Upper lobe of left lung (tissue), 6 donors: ENCODE data around the gene BBLN. TPM values are rescaled to one million over a fixed set of nuclear protein-coding genes. Genes with fewer than 3 reads are reported as not detected.

Source experiments
- ATAC-seq, 2 donors: fragments of 200-7000 bp; cut with Tn5 transposase; one replicate each; pipeline ENCODE4 v1.9.1; 2022; ENCODE audit warnings: mild to moderate bottlenecking in 2 of 2, moderate library complexity in 2 of 2; ENCODE audit not compliant: low FRiP score in 2 of 2
- DNase-seq, 2 donors: peaks; one replicate each; pipeline ENCODE4 v3.0.0-alpha.2; 2019 to 2020
- H3K27ac ChIP-seq, 4 donors: fragments of 200-600 bp; sonication (generic); one replicate each; pipeline ENCODE4 v1.5.1; 2016 to 2019
- H3K27me3 ChIP-seq, 4 donors: fragments of 200-600 bp; sonication (generic); one replicate each; pipeline ENCODE4 v1.5.1; 2017 to 2019
- H3K36me3 ChIP-seq, 4 donors: fragments of 200-600 bp; sonication (generic); one replicate each; pipeline ENCODE4 v1.5.1; 2016 to 2019
- H3K4me1 ChIP-seq, 4 donors: fragments of 200-600 bp; sonication (generic); one replicate each; pipeline ENCODE4 v1.5.1; 2018 to 2019
- H3K4me3 ChIP-seq, 4 donors: fragments of 200-600 bp; sonication (generic); one replicate each; pipeline ENCODE4 v1.5.1; 2017 to 2019; ENCODE audit warnings: mild to moderate bottlenecking in 2 of 4, moderate library complexity in 1 of 4
- H3K9me3 ChIP-seq, 4 donors: fragments of 200-600 bp; sonication (generic); one replicate each; pipeline ENCODE4 v1.5.1; 2018 to 2019
- CTCF ChIP-seq, 6 experiments: fragments of 450-650 bp in 4 of 6; fragments of 200-600 bp in 2 of 6; sonication (generic) in 2 of 6; IDR thresholded peaks; one replicate each; pipeline ENCODE4 v1.5.1; 2016 to 2019; ENCODE audit warnings: antibody characterized with exemption in 6 of 6
- EP300 ChIP-seq, 4 donors: sonication (generic); formaldehyde crosslinking; IDR thresholded peaks; one replicate each; pipeline ENCODE4 v1.5.1; 2017; ENCODE audit warnings: antibody characterized with exemption in 4 of 4, control low read depth in 2 of 4
- POLR2A ChIP-seq, 4 donors: fragments of 450-650 bp; IDR thresholded peaks; one replicate each; pipeline ENCODE4 v1.5.1; 2016 to 2017; ENCODE audit warnings: antibody characterized with exemption in 4 of 4, mild to moderate bottlenecking in 2 of 4
- POLR2AphosphoS5 ChIP-seq, 2 donors: sonication (generic); formaldehyde crosslinking; IDR thresholded peaks; one replicate each; pipeline ENCODE4 v1.5.1; 2017; ENCODE audit warnings: antibody characterized with exemption in 2 of 2
- WGBS, 2 donors: methylation state at CpG; one replicate each; pipeline ENCODE4 v1.1.5; 2017 to 2018; 5-methylcytosine and 5-hydroxymethylcytosine counted together
- total RNA-seq, 6 donors: library from RNA; depleted of rRNA in 4 of 6; stranded (reverse); fragments of >200 nt in 4 of 6; gene quantifications; one replicate each; pipeline versions ENCODE4 v1.1.0 to v1.2.1, GENCODE V29; 2016 to 2021
- donor health status: DM: no; HTN: no; CAD: no; lungs with moderate emphysema.
- donor health status: DM: no; HTN: yes; CAD: no; lungs with severe emphysema.

BBLN gene
- total RNA-seq, 6 donors from 2014 or later = 62.4 to 204 (median 102) TPM

- TF ChIP-seq POLR2A (IDR thresholded peaks at IDR 0.05) = no peak
- no peak for TF ChIP-seq POLR2AphosphoS5 (IDR thresholded peaks at IDR 0.05)
- TF ChIP-seq EP300 (IDR thresholded peaks at IDR 0.05) = no peak
- TF ChIP-seq CTCF (IDR thresholded peaks at IDR 0.05) = no peak
- WGBS, 2 donors = 94 to 96% methylated on average over 8 of the region's 8 CpGs
Observed at GRCh38 chr9:128169492-128169891, 9.4 kb downstream of the BBLN start.

GRCh38 chr9:128169925-128170324 lies 9.9 kb downstream of the BBLN start:
- peaks cover 11 to 80% (median 64%) of the 10 kb centered on the region in 4 donors for H3K36me3 ChIP-seq
- WGBS, 2 donors = 92 to 95% methylated on average over 2 to 8 of the region's 8 CpGs
- H3K27ac ChIP-seq = no peak overlapping the region
- H3K9me3 ChIP-seq = no peaks in the 10 kb centered on the region
- DNase-seq (no peak), ATAC-seq (no peak)
- H3K4me1 ChIP-seq = no peaks in the 10 kb centered on the region
- TF ChIP-seq POLR2AphosphoS5 (IDR thresholded peaks at IDR 0.05) = no peak
- no peak for TF ChIP-seq EP300 (IDR thresholded peaks at IDR 0.05)
- no peak for TF ChIP-seq POLR2A (IDR thresholded peaks at IDR 0.05)
- no peak for TF ChIP-seq CTCF (IDR thresholded peaks at IDR 0.05)
- H3K27me3 ChIP-seq = no peaks in the 10 kb centered on the region
- no peak overlapping the region for H3K4me3 ChIP-seq

More at GRCh38 chr9:128169492-128169891, 9.4 kb downstream of the BBLN start:
- H3K27me3 ChIP-seq = no peaks in the 10 kb centered on the region
- no peak for DNase-seq
- H3K4me1 ChIP-seq = no peaks in the 10 kb centered on the region
- H3K27ac ChIP-seq = no peak overlapping the region
- H3K4me3 ChIP-seq = no peak overlapping the region
- peak in 1 of 2 donors; percentile 44 for ATAC-seq
- peaks cover 11 to 79% (median 64%) of the 10 kb centered on the region in 4 donors for H3K36me3 ChIP-seq
- no peaks in the 10 kb centered on the region for H3K9me3 ChIP-seq

GRCh38 chr9:128174062-128174461 lies 14.0 kb downstream of the BBLN start:
- DNase-seq = no peak
- no peak for ATAC-seq
- Histone ChIP-seq H3K27ac (no peak overlapping the region), H3K4me3 (no peak overlapping the region), H3K4me1 (no peaks in the 10 kb centered on the region), H3K27me3 (no peaks in the 10 kb centered on the region), H3K9me3 (no peaks in the 10 kb centered on the region), H3K36me3 (peaks cover 21 to 80% (median 62%) of the 10 kb centered on the region in 4 donors)
- 70 to 92% methylated on average over 3 to 4 of the region's 4 CpGs for WGBS, 2 donors
- TF ChIP-seq POLR2A (IDR thresholded peaks at IDR 0.05) = no peak

- H3K27me3 ChIP-seq = no peaks in the 10 kb centered on the region
- H3K27ac ChIP-seq = no peak overlapping the region
- no peak overlapping the region for H3K4me3 ChIP-seq
- WGBS, 2 donors = 77 to 84% methylated on average over 8 of the region's 8 CpGs
- DNase-seq (no peak), ATAC-seq (no peak)
- no peaks in the 10 kb centered on the region for H3K4me1 ChIP-seq
- peaks cover 20 to 80% (median 62%) of the 10 kb centered on the region in 4 donors for H3K36me3 ChIP-seq
- no peaks in the 10 kb centered on the region for H3K9me3 ChIP-seq
- no peak for TF ChIP-seq CTCF (IDR thresholded peaks at IDR 0.05)
- no peak for TF ChIP-seq POLR2AphosphoS5 (IDR thresholded peaks at IDR 0.05)
- no peak for TF ChIP-seq POLR2A (IDR thresholded peaks at IDR 0.05)
- no peak for TF ChIP-seq EP300 (IDR thresholded peaks at IDR 0.05)
Observed at GRCh38 chr9:128175102-128175563, 15.1 kb downstream of the BBLN start.

- DNase-seq (no peak), ATAC-seq (no peak)
- no peaks in the 10 kb centered on the region for H3K27me3 ChIP-seq
- WGBS, 2 donors = 97 to 100% methylated on average over 2 of the region's 2 CpGs
- no peaks in the 10 kb centered on the region for H3K9me3 ChIP-seq
- H3K4me1 ChIP-seq = no peaks in the 10 kb centered on the region
- H3K27ac ChIP-seq = no peak overlapping the region
- no peak for TF ChIP-seq CTCF (IDR thresholded peaks at IDR 0.05)
- TF ChIP-seq POLR2A (IDR thresholded peaks at IDR 0.05) = no peak
- TF ChIP-seq EP300 (IDR thresholded peaks at IDR 0.05) = no peak
- no peak for TF ChIP-seq POLR2AphosphoS5 (IDR thresholded peaks at IDR 0.05)
- peaks cover 24 to 80% (median 62%) of the 10 kb centered on the region in 4 donors for H3K36me3 ChIP-seq
- no peak overlapping the region for H3K4me3 ChIP-seq
Observed at GRCh38 chr9:128175726-128176125, 15.7 kb downstream of the BBLN start.
